HG03575 (cell line): ENCODE data around the gene CYP4B1.
"Not testable (repeated sequence)": the region's sequence is repeated elsewhere in the genome, so short reads cannot be mapped to it uniquely, and the experiment has no call there.

Experiments
- ATAC-seq: cut with Tn5 transposase; IDR thresholded peaks from one replicate; pipeline ENCODE4 v1.9.1; 2021; ENCODE audit not compliant: unreplicated experiment, insufficient number of reproducible peaks, low FRiP score; ENCODE audit errors: extremely low read depth

CYP4B1 gene

DNA sequence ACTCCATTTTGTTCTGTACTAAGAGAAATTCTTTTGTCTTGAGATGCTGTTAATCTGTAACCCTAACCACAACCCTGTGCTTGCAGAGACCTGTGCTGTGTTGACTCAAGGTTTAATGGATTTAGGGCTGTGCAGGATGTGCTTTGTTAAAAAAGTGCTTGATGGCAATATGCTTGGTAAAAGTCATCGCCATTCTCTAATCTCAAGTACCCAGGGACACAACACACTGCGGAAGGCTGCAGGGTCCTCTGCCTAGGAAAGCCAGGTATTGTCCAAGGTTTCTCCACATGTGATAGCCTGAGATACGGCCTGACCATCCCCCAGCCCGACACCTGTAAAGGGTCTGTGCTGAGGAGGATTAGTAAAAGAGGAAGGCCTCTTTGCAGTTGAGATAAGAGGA, 10.2 kb upstream of the CYP4B1 start:
- not testable (repeated sequence) for ATAC-seq

- no peak for ATAC-seq
These were observed 8.3 kb upstream of the CYP4B1 start for GRCh38 chr1:46790446-46791101.

- ATAC-seq, result no peak
These were observed 5.7 kb upstream of the CYP4B1 start for GRCh38 chr1:46793126-46793525.

DNA sequence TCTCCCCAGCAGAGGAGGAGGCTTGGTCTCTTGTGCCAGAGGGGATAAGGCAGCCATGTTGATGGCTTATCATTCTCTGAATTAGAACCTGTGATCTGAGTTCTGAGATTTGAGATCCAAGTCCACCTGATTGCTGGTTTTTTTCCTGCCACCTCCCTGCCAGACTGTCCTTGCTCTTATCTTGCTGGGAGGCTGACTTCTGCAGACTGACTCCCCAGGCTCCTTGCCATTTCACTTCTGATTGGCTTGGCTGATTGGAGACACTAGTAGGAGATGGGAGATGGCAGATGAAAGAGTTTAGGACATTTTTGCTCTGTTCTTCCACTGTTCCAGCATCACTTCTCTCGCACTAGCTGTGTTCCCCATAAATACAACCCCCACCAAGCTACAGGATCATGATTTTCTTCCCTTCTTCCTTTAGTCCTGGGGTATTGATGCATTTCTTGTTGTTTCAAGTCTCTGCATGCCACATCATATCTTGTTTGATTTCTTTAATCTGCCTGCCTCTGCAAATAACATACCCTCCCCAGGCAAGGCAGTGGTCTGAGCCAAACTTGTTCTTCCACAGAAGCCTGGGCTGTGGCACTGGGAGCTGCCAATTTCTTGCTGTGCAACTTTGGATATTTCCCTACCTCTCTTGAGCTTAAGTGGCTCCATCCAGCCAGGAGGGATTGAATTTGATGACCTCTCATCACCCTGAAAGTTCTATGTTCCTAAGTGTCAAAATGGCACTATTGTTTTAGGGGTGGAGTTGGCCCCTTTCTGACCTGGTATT, 963 bp upstream of the CYP4B1 start:
- no peak for ATAC-seq

DNA sequence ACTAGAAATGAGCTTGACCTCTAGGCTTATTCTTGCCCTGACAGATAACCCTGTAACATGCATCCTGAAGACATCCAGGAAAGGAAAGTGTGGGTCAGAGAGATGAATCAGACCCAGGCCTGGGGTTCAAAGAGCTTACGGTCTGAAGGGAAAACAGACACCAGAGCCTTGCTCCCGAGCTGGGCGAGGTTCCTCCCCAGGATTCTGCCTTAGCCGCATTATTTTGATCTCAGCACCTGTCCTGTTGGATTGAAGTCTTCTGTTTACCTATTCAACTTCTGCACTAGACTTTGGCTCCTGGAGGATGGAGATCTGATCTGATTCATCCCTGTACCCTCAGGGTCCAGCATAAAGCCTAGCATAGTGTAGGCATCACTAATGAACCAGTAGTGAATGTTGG, 1.9 kb downstream of the CYP4B1 start:
- ATAC-seq, result no peak

DNA sequence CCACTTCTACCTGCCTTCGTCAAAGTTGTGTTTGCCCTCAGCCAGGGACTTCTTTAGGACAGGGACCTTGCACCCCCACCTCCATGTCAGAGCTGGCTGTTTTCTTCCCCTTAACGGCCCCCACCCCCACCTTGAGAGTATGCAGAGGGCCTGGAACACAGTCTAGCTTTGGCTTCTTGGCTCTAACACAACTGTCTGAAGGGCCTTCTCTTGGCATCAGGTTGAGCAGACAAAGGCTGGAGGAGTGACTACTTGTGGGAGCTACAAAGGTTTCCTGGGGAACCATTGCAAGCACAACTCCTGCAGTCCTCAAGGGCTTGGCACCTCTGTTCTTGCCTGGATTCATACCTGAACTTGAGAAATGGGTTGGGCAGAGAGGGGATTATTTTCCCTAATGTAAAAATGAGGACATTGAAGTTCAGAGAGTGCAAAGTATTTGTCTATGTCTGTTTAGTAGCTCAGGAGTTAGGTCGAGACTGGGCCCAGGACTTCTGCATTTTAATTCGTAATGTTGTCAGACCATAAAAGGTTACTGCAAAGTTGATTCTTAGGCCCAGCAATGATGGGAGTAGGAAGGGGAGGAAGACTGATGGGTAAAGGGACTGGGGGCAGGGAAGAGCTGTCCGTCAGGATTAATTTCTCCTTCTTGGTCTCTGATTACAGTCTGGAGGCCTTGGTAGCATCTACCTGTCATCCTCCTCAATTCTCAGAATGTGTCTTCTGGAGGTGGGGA, 2.6 kb downstream of the CYP4B1 start:
- ATAC-seq, result no peak

GRCh38 chr1:46802081-46802480, 3.2 kb downstream of the CYP4B1 start:
- ATAC-seq, result no peak

- no peak for ATAC-seq
These were observed 4.2 kb downstream of the CYP4B1 start for GRCh38 chr1:46802901-46803574.

- ATAC-seq, result no peak
These were observed 5.4 kb downstream of the CYP4B1 start for GRCh38 chr1:46804027-46804889.

DNA sequence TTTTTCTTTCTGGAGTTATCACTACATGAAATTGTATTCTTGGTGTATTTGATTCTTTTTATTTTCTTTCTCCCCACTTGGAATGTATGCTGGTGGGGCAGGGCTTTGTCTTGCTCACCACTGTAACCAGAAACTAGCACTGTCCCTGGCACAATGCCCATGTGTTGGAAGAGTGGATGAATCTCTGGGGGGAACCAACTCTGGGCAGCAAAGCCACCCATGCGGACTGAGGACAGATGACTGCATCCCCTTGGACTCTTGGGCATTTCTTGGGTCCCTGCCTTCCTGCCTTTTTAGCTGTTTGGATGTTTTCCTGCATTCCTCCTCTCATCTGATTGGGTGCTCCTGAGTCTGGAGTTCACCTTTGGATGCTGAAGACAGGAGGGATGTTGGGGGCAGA, 6.1 kb downstream of the CYP4B1 start:
- ATAC-seq, result no peak

DNA sequence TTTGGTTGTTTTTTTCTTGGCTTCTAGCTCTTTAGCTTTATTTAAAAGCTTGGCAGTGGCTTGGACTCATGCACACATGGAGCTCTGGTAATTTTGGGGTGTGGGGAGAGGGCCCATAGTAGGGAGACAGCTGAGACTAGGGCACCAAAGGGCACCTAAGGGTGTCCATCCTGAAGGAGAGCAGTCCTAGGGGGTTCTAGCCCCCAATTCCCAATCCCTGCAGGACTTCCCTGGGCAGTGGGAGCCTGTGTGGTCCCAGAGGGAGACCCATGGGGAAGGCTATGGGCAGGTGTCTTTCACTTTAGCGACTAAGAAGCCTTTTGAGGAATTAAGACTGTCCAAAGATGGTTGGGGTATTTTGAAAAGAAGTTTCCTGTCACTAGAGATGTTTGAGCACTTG, 6.9 kb downstream of the CYP4B1 start:
- no peak for ATAC-seq

DNA sequence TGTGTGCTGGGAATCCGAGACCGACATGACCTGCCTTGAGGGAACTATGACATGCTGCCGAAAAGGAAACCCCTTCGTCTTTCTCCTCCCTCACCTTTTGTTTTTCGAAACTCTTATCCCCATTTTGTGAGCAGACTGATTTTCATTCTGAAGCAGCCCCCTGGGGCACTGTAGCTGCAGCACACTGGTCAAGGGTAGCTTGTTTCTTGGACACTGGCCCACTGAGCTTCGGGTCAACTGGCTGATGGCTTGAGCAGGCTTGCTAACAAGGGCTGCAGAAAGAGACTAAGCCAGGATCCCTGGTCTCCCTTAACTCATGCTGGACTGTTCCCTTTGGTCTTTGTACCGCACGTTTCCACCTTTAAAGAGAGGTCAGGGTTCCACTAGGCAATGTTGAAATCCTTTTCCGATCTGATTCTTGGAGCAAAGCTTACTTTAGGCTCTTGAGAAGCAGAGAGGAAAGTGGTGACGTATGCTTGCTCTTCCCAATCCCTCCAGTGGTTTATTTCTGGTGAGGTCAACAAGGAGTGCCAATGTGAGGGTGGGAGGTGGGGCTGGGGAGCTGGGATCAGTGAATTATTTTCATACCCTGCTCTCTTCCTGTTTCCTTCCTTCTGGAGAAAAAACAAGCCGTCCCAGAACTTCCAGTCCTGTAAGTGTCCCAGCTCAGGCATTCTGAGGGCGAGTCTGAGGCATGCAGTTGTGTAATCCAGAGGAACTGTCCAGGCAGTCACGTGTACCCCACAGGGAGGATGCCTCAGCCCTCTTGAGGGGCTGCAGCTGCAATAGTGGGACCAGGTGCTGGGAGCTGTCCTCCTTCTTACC, 7.6 kb downstream of the CYP4B1 start:
- no peak for ATAC-seq

DNA sequence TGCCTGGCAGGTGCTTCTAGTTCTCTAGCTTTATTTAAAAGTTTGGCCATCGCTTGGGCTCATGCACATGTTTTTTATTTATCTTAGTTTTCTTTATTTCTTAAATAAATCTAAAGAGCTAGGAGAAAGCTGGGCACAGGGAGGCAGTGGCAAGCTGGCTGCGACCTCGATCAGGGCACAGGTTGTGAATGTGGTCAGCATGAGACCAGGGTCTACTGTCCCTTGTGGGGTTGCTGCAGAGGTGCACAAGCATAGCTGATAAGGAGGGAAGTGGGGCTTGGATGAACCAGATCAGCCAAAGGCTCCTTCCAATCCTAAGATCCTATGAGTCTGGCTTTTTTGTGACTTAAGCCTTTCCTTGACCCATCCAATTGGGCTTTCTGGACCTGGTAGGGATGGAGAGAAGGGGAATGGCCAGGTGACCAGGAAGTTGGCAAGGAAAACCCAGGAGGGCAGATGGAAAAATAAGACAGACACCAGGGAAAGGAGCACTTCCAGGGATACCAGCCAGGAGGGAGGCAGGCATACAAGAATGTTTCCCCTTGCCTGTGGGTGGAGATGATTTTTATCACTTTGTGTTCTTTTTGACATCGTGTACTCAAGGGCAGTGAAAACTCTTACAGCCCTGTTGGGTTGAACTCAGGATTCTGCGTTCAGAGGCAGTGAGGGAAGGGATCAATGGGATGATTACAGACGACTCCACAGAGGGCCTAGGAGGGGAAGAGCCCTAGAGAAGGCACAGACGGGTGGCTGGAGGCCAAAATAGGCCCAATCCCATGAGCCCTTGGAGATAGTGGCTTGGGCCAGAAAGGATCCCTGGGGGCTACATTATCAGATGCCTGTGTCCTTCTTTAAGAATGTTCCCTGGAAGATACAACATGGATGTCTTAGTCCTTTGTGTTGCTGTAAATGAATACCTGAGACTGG, 8.5 kb downstream of the CYP4B1 start:
- no peak for ATAC-seq

DNA sequence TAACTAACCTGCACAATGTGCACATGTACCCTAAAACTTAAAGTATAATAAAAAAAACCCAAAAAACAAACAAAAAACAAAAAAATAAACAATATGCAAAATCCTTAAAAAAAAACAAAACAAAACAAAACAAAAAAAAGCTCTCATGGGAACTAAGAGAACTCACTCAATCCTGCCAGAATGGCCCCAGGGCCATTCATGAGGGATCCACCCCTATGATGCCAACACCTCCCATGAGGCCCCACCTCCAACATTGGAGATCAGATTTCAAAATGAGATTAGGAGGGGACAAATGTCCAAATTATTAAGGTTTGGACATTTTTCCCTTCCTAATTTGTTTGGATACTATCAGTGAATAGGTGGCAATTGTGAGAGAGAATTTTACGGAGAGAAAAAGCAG, 10.2 kb downstream of the CYP4B1 start:
- no peak for ATAC-seq

GRCh38 chr1:46809904-46810303, 11.1 kb downstream of the CYP4B1 start:
- no peak for ATAC-seq

DNA sequence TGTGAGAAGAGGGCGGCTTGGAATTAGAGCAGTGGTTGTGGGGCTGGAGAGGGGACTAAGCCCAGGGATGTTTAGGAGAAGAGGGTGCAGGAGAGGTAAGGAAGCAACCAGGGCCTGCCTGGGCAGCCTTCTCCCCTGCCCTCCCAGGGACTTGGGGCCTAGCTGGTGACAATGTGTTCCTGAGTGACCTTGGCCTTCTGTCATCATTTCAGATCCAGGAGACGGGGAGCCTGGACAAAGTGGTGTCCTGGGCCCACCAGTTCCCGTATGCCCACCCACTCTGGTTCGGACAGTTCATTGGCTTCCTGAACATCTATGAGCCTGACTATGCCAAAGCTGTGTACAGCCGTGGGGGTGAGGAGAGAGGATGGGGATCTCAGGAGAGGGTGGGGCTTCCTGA, 11.8 kb downstream of the CYP4B1 start:
- ATAC-seq, result no peak

GRCh38 chr1:46811053-46811452, 12.2 kb downstream of the CYP4B1 start:
- ATAC-seq, result no peak
